Measurements from ENCODE around the gene AKAP12.

DNA sequence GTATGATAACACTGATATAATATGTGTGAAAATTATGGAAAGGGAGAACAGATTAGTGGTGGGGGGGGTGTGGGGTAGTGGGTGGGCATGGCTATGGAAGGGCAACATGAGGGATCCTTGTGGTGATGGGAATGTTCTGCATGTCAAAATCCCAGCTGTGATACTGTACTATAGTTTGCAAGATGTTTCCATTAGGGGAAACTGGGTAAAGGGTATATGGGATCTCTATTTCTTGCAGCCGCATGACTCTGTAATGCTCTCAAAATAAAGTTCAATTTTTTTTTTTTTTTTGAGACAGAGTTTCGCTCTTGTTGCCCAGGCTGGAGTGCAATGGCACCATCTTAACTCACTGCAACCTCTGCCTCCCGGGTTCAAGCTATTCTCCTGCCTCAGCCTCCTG, 137.3 kb downstream of the AKAP12 start:
- TF ChIP-seq, protein P1, sequence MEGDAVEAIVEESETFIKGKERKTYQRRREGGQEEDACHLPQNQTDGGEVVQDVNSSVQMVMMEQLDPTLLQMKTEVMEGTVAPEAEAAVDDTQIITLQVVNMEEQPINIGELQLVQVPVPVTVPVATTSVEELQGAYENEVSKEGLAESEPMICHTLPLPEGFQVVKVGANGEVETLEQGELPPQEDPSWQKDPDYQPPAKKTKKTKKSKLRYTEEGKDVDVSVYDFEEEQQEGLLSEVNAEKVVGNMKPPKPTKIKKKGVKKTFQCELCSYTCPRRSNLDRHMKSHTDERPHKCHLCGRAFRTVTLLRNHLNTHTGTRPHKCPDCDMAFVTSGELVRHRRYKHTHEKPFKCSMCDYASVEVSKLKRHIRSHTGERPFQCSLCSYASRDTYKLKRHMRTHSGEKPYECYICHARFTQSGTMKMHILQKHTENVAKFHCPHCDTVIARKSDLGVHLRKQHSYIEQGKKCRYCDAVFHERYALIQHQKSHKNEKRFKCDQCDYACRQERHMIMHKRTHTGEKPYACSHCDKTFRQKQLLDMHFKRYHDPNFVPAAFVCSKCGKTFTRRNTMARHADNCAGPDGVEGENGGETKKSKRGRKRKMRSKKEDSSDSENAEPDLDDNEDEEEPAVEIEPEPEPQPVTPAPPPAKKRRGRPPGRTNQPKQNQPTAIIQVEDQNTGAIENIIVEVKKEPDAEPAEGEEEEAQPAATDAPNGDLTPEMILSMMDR (IDR thresholded peaks at IDR 0.05; ENCODE audit: low read length), result no peak
- no peak for TF ChIP-seq EZH2 (IDR thresholded peaks at IDR 0.05; ENCODE audit: borderline replicate concordance, low read length)

Data from OCI-LY1 (cell line).